ENCODE data around the gene GALNT9. TPM values are rescaled to one million over a fixed set of nuclear protein-coding genes. Genes with fewer than 3 reads are reported as not detected.

GALNT9 gene
- total RNA-seq, 2 donors from 2014 or later, result 0.14 to 1.0 TPM

DNA sequence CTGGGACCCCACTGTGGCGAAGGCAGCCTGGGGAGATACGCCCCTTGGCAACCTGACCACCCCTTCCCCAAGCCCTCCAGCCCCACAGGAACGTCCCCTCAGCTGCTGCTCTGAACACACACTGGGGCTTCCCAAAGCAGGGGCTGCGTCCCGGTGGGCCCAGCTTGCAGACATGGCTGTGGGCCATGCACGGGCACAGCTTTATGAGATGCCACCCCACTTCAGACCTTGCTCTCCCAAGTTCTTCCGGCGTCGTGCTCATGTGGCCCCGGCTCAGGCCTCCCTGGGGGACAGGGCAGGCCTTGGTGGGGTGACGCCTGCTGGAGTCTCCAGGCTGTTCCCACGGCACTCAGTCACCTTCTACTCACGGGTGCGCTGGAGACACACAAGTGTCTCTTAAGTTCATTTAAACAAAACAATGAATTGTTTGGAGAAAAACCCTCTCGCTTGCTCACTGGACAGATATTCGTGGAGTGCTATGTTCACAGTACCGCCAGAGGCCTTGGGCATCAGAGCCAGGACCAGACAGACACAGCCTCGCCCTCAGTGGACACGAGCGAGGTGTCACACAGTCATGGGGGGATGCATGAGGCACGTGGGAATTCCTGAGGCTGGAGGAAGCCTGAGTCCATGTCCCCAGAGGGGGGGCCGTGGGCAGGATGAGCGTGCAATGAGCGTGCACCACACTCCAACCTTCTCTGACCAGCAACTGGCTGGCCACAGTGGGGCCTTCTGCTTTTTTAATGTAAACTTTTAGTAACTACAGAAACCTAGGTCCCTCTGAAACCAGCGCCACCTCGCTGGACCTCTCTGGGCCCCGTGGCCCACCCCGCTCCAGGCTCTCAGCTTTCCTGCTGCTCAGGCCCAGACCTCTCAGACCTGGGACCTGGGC is 4.3 kb downstream of the GALNT9 start:
- TF ChIP-seq POLR2A (IDR thresholded peaks at IDR 0.05), result no peak
- TF ChIP-seq, protein P1, sequence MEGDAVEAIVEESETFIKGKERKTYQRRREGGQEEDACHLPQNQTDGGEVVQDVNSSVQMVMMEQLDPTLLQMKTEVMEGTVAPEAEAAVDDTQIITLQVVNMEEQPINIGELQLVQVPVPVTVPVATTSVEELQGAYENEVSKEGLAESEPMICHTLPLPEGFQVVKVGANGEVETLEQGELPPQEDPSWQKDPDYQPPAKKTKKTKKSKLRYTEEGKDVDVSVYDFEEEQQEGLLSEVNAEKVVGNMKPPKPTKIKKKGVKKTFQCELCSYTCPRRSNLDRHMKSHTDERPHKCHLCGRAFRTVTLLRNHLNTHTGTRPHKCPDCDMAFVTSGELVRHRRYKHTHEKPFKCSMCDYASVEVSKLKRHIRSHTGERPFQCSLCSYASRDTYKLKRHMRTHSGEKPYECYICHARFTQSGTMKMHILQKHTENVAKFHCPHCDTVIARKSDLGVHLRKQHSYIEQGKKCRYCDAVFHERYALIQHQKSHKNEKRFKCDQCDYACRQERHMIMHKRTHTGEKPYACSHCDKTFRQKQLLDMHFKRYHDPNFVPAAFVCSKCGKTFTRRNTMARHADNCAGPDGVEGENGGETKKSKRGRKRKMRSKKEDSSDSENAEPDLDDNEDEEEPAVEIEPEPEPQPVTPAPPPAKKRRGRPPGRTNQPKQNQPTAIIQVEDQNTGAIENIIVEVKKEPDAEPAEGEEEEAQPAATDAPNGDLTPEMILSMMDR (IDR thresholded peaks at IDR 0.05), result no peak
- TF ChIP-seq POLR2AphosphoS5 (IDR thresholded peaks at IDR 0.05), result no peak
- no peaks in the 10 kb centered on the region for H3K36me3 ChIP-seq
- no peaks in the 10 kb centered on the region for H3K9me3 ChIP-seq
- H3K27me3 ChIP-seq (replicated peaks; ENCODE audit: insufficient read depth), result peaks cover 22% of the 10 kb centered on the region
- no peak overlapping the region for H3K27ac ChIP-seq
- WGBS, result 85% methylated on average over 21 of the region's 28 CpGs
- no peak overlapping the region for H3K4me3 ChIP-seq
- intact Hi-C loops (cut with DNase I), result no loop called here
- peaks cover 5% of the 10 kb centered on the region for H3K4me1 ChIP-seq (replicated peaks)
- no peak for DNase-seq (ENCODE audit: low spot score)

DNA sequence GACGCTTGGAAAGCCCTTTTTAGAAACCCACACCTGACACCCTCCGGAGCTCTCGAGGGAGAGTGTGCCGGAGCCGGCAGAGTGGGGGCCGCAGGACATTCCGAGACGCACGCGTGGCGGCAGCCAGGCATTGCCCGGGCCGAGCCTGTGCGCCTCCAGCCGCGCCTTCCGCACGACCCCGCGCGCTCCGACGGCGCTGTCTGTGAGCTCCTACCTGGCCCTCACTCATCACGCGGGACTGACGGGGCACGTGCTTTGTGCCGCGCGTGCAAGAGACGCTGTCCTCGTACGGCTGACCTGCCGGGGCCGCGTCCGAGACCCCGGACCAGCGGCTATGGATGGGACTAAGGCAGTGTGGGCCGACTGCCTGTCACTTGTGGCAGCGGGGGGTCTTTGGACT is 5.2 kb downstream of the GALNT9 start:
- 91% methylated on average over 36 of the region's 42 CpGs for WGBS
- intact Hi-C loops (cut with DNase I), result no loop called here
- no peaks in the 10 kb centered on the region for H3K36me3 ChIP-seq
- H3K4me1 ChIP-seq (replicated peaks), result peaks cover 5% of the 10 kb centered on the region
- H3K4me3 ChIP-seq, result no peak overlapping the region
- H3K27ac ChIP-seq, result no peak overlapping the region
- no peaks in the 10 kb centered on the region for H3K9me3 ChIP-seq
- DNase-seq (ENCODE audit: low spot score), result no peak
- no peak for TF ChIP-seq POLR2AphosphoS5 (IDR thresholded peaks at IDR 0.05)
- TF ChIP-seq, protein P1 (IDR thresholded peaks at IDR 0.05), result no peak
- peaks cover 23% of the 10 kb centered on the region for H3K27me3 ChIP-seq (replicated peaks; ENCODE audit: insufficient read depth)

DNA sequence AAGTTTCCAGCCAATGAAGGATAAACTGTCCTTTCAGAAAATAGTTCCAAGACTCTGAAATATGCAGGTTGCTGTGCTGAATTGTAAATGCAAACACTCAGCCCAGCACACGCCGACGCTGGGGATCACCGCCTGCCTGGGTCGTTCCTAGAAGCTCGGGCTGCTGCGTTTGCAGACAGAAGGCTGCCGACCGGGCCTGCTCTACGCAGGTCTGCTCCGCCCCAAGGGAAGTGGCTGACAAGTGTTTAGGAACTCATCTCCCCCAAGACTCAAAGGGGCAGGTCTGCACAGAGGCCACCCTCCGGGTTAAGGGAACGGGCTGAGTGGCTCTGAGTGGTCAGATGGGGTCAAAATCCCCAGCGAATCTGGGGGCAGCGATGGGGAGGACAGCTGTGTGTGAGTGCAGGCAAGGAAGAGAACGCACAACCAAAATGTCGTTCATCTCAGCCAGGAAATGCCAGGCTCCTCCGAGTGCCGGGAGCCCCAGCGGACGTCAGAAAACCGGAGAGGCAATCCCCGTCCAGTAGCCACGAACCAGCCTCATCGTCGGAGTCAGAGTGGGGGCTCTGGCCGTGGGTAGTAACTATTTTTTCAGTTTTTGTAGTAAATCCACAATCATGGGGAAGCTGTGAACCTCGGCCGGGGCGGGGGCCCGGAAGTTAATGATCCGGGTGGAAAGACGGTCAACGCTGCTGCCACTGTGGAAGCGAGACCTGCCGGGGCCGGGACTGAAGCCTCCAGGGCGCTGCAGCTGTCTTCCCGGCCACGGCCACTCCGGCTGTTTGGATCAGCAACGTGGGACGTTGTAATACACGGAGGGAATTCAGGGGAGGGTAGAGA is 6.0 kb downstream of the GALNT9 start:
- H3K4me1 ChIP-seq (replicated peaks), result peaks cover 5% of the 10 kb centered on the region
- no peak overlapping the region for H3K4me3 ChIP-seq
- TF ChIP-seq POLR2AphosphoS5 (IDR thresholded peaks at IDR 0.05) (no peak), POLR2A (IDR thresholded peaks at IDR 0.05) (no peak)
- TF ChIP-seq, protein P1 (IDR thresholded peaks at IDR 0.05), result no peak
- peak overlapping the region; percentile 4 to 7 for H3K27ac ChIP-seq
- no peaks in the 10 kb centered on the region for H3K36me3 ChIP-seq
- intact Hi-C loops (cut with DNase I), result no loop called here
- peaks cover 16% of the 10 kb centered on the region for H3K27me3 ChIP-seq (replicated peaks; ENCODE audit: insufficient read depth)
- no peak for DNase-seq (ENCODE audit: low spot score)
- WGBS, result 41% methylated on average over 44 of the region's 44 CpGs
- H3K9me3 ChIP-seq, result no peaks in the 10 kb centered on the region

DNA sequence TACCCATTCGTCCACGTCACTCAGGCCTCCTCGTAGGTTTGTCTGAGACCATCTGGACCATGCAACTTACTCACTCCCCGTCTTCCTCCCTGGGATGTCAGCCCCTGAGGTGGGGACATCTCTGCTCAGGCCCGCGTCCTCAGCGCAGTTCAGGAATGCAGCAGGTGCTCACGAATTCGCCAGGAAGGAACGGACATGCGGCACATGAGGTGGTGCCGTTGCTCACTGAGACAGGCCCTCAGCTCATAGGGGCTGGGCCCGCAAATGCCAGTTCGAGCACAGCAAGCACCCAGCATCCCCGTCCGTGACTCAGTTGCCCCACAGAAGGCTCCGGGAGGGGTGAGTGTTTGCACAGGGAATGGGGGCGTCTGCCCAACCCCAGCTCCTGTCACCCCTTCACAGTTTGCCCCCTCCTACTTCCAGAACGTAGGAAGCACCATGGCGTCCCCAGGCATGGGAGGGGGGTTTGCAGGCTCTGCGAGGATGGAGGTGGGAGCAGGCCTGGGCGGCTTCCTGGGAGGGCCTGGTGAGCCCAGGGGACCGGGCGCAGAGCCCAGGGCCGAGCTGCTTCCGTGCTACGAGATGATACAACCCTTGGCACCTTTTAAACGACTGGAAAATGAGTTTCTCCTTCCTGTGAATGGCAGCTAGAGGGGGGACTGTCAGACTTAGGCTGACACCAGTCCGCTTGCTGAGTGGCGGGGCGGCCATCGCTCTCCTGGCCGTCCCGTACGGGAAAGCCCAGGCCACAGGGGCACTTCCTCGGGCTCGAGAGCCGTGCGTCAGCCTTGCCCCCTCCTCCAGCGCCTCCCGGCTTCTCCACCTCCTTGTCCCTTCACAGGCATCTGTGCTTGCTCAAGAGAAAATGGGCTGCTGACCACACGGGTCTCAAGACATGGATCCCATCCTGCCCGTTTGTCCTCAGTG is 6.9 kb downstream of the GALNT9 start:
- TF ChIP-seq POLR2A (IDR thresholded peaks at IDR 0.05) (no peak), POLR2AphosphoS5 (IDR thresholded peaks at IDR 0.05) (no peak)
- TF ChIP-seq, protein P1 (IDR thresholded peaks at IDR 0.05), result no peak
- intact Hi-C loops (cut with DNase I), result no loop called here
- Histone ChIP-seq H3K27ac (peak overlapping the region; percentile 4 to 7), H3K27me3 (replicated peaks; ENCODE audit: insufficient read depth) (peaks cover 15% of the 10 kb centered on the region), H3K9me3 (no peaks in the 10 kb centered on the region), H3K4me1 (replicated peaks) (no peaks in the 10 kb centered on the region), H3K4me3 (no peak overlapping the region), H3K36me3 (no peaks in the 10 kb centered on the region)
- no peak for DNase-seq (ENCODE audit: low spot score)
- WGBS, result 58% methylated on average over 43 of the region's 43 CpGs

All from prostate gland (tissue), 2 donors.